Psoas muscle (tissue), 8 donors: ENCODE results near the gene MAPK13. TPM values are rescaled to one million over a fixed set of nuclear protein-coding genes. Genes with fewer than 3 reads are reported as not detected.

Source experiments
- ATAC-seq, 4 donors: fragments of 200-7000 bp; cut with Tn5 transposase; one replicate each; pipeline ENCODE4 v1.9.1; 2020; ENCODE audit warnings: moderate library complexity in 3 of 4, mild to moderate bottlenecking in 2 of 4
- DNase-seq, 2 donors: peaks; one replicate each; pipeline ENCODE4 v3.0.0-alpha.2; 2020
- H3K27ac ChIP-seq: fragments of 200-600 bp; one replicate; pipeline ENCODE4 v1.8.0; 2022
- H3K27me3 ChIP-seq, 3 donors: fragments of 200-600 bp in 1 of 3; one replicate each; pipeline versions ENCODE4 v1.6.1 to v1.8.0; 2013 to 2022; ENCODE audit warnings: low read length in 2 of 3, mild to moderate bottlenecking in 2 of 3, moderate library complexity in 1 of 3; ENCODE audit not compliant: insufficient read depth in 3 of 3
- H3K36me3 ChIP-seq, 2 donors: fragments of 200-600 bp in 1 of 2; one replicate each; pipeline versions ENCODE4 v1.6.1 to v1.8.0; 2013 to 2022; ENCODE audit warnings: low read depth in 1 of 2, mild to moderate bottlenecking in 1 of 2, moderate library complexity in 1 of 2; ENCODE audit not compliant: insufficient read depth in 1 of 2
- H3K4me1 ChIP-seq: fragments of 200-600 bp; one replicate; pipeline ENCODE4 v1.8.0; 2022
- H3K4me3 ChIP-seq: fragments of 200-600 bp; one replicate; pipeline ENCODE4 v1.8.0; 2022; ENCODE audit warnings: mild to moderate bottlenecking
- H3K9me3 ChIP-seq: fragments of 200-600 bp; one replicate; pipeline ENCODE4 v1.8.0; 2022
- CTCF ChIP-seq: fragments of 200-600 bp; IDR thresholded peaks from one replicate; pipeline ENCODE4 v1.8.0; 2022; ENCODE audit warnings: antibody characterized with exemption
- WGBS, 3 donors: extraction: QIAGEN DNeasy Blood & Tissue Kit; methylation state at CpG; one replicate each; pipeline versions ENCODE4 v1.1.6 to v1.1.7; 2013; 5-methylcytosine and 5-hydroxymethylcytosine counted together
- intact Hi-C, 2 donors: fragments of 100-400 bp; cut with DNase I; formaldehyde crosslinking; loops; one replicate each; pipeline versions ENCODE4 v1.11.0 to v1.14.2; 2022
- polyA plus RNA-seq, 3 donors: library from polyadenylated mRNA; stranded (reverse); fragments of 200-250 nt; gene quantifications; one replicate each; pipeline ENCODE4 v1.2.3, GENCODE V29; 2013
- total RNA-seq, 4 donors: library from RNA; stranded (reverse); fragmentation: NEBNext Ultra II Directional in 2 of 4; extraction: Animal tissue kit (Norgen Biotek cat#: 25700) in 2 of 4; gene quantifications; one replicate each; pipeline versions ENCODE4 v1.2.1 to v1.2.4, GENCODE V29; 2021 to 2023
- donor health status: healthy with polysubstance abuse.
- donor health status: DM: no; HTN: no; CAD: no; lungs with moderate emphysema.
- donor health status: Bipolar disorder and iron deficiency.
- donor health status: healthy.
- donor health status: DM: yes; HTN: yes; CAD: no.
- donor health status: DM: no; HTN: no; CAD: no.
- donor health status: DM: no; HTN: no; CAD: no.
- donor health status: DM: yes; HTN: yes; CAD: no.

MAPK13 gene
- total and polyA plus RNA-seq, 7 donors, result 0.49 to 4.0 (median 1.6) TPM

- Histone ChIP-seq H3K9me3 (no peaks in the 10 kb centered on the region), H3K4me1 (peaks cover 9% of the 10 kb centered on the region), H3K4me3 (no peak overlapping the region), H3K27me3 (peaks cover 0 to 11% (median 4%) of the 10 kb centered on the region in 3 donors), H3K36me3 (no peaks in the 10 kb centered on the region), H3K27ac (no peak overlapping the region)
- intact Hi-C loops, result no loop called here
- ATAC-seq, result peak in 3 of 4 donors; percentile 46 to 62 (median 62)
- no peak for TF ChIP-seq CTCF
- DNase-seq, result no peak
- WGBS, 3 donors, result 48 to 49% (median 48%) methylated on average over 13 of the region's 13 CpGs
These were observed 4.9 kb downstream of the MAPK13 start for GRCh38 chr6:36135053-36135731.

DNA sequence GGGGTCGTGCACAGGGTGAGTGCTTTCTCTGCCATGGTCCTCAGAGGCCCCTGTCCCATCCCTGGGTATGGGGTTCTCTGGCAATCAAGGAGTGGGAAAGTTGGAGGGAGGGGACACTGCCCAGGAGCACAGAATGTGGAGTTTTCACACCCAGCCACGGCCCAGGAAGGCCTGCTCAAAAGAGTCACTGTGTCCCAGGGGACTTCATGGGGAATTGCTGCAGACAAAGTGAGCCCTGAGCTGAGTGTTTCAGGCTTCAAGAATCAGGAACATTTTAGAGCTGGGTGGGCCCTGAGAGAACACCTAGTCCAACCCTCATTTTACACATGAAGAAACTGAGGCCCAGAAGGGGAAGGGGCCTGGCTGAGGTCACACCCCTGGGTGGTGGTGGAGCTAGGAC is 5.7 kb downstream of the MAPK13 start:
- intact Hi-C loops, result no loop called here
- peaks cover 0 to 4% (median 0%) of the 10 kb centered on the region in 3 donors for H3K27me3 ChIP-seq
- no peak for TF ChIP-seq CTCF
- no peak overlapping the region for H3K27ac ChIP-seq
- DNase-seq, result no peak
- H3K9me3 ChIP-seq, result no peaks in the 10 kb centered on the region
- H3K36me3 ChIP-seq, result no peaks in the 10 kb centered on the region
- 59 to 74% (median 65%) methylated on average over 2 of the region's 2 CpGs for WGBS, 3 donors
- H3K4me1 ChIP-seq, result peaks cover 14% of the 10 kb centered on the region
- no peak overlapping the region for H3K4me3 ChIP-seq
- ATAC-seq, result no peak

DNA sequence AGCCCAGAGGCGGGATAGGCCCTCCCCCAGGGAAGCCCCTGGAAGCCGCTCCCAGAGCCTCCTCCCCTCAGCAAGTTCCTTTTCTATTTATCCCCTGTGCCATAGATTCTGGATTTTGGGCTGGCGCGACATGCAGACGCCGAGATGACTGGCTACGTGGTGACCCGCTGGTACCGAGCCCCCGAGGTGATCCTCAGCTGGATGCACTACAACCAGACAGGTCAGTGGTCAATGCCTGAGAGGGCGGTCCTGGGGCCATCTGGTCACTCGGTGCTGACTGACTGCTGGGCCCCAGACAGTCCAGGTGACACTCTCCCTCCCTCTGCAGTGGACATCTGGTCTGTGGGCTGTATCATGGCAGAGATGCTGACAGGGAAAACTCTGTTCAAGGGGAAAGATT is 6.2 kb downstream of the MAPK13 start:
- 90 to 96% (median 93%) methylated on average over 12 of the region's 12 CpGs for WGBS, 3 donors
- H3K27me3 ChIP-seq, result no peaks in the 10 kb centered on the region
- TF ChIP-seq CTCF, result no peak
- no peak for ATAC-seq
- peaks cover 14% of the 10 kb centered on the region for H3K4me1 ChIP-seq
- no peaks in the 10 kb centered on the region for H3K9me3 ChIP-seq
- intact Hi-C loops, result no loop called here
- no peaks in the 10 kb centered on the region for H3K36me3 ChIP-seq
- no peak overlapping the region for H3K27ac ChIP-seq
- no peak overlapping the region for H3K4me3 ChIP-seq
- no peak for DNase-seq

- Histone ChIP-seq H3K36me3 (no peaks in the 10 kb centered on the region), H3K4me3 (no peak overlapping the region), H3K27ac (no peak overlapping the region), H3K9me3 (no peaks in the 10 kb centered on the region), H3K27me3 (no peaks in the 10 kb centered on the region), H3K4me1 (peaks cover 14% of the 10 kb centered on the region)
- TF ChIP-seq CTCF, result no peak
- no peak for DNase-seq
- intact Hi-C loops, result no loop called here
- WGBS, 3 donors, result 89 to 92% (median 92%) methylated on average over 15 of the region's 15 CpGs
- ATAC-seq, result no peak
These were observed 8.4 kb downstream of the MAPK13 start for GRCh38 chr6:36138667-36139066.

- intact Hi-C loops, result no loop called here
- Histone ChIP-seq H3K36me3 (no peaks in the 10 kb centered on the region), H3K9me3 (no peaks in the 10 kb centered on the region), H3K27ac (peak overlapping the region; percentile 79), H3K4me3 (no peak overlapping the region), H3K4me1 (peaks cover 14% of the 10 kb centered on the region), H3K27me3 (no peaks in the 10 kb centered on the region)
- 55 to 63% (median 61%) methylated on average over 7 of the region's 7 CpGs for WGBS, 3 donors
- DNase-seq, result peak in 1 of 2 donors; percentile 39
- peak in 2 of 4 donors; percentile 43 to 46 for ATAC-seq
- TF ChIP-seq CTCF, result no peak
These were observed 9.1 kb downstream of the MAPK13 start for GRCh38 chr6:36139431-36139830.
